ENCODE results near the gene MTCL3.

The MTCL3 gene

DNA sequence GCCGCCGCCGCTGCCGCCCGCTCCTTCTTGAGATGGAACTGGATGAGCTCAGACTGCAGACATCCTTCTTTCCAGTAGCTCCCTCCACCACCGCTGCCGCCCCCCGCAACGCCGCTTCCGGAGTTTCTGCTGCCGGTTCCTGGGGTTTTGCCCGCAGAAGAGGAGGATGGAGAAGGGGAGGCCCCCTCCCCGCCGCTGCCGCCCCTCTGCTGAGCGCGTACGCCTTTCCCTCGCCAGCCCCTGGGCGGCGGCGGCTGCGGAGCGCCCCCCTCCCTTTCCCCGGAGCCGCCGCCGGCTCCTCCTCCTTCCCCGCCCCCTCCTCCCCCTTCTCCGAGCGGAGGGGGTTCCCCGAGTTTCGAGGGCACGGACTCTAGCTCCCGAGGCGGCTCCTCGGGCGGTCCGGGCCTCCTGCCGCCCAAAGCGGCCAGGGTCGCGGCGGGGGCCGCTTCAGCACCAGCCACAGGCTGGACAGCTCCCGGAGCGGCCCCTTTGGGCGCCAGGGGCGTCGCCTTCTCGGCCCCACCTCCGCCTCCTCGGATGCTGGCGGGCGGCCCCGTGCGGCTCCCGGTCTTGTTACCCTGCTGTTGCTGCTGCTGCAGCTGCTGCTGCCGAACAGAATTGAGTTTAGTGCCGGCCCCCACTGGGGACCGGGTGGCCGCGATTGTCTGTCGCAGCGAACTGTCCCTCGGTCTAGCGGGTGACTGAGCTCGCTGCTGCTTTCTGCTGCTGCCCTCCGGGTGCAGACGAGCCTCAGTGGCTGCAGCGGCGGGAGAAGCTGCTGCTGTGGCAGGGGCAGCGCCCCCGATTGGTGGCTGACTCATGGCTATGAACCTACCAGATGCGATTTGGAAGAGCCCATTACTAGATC is 3.1 kb downstream of the MTCL3 start (continued):
- TF ChIP-seq, protein P1, sequence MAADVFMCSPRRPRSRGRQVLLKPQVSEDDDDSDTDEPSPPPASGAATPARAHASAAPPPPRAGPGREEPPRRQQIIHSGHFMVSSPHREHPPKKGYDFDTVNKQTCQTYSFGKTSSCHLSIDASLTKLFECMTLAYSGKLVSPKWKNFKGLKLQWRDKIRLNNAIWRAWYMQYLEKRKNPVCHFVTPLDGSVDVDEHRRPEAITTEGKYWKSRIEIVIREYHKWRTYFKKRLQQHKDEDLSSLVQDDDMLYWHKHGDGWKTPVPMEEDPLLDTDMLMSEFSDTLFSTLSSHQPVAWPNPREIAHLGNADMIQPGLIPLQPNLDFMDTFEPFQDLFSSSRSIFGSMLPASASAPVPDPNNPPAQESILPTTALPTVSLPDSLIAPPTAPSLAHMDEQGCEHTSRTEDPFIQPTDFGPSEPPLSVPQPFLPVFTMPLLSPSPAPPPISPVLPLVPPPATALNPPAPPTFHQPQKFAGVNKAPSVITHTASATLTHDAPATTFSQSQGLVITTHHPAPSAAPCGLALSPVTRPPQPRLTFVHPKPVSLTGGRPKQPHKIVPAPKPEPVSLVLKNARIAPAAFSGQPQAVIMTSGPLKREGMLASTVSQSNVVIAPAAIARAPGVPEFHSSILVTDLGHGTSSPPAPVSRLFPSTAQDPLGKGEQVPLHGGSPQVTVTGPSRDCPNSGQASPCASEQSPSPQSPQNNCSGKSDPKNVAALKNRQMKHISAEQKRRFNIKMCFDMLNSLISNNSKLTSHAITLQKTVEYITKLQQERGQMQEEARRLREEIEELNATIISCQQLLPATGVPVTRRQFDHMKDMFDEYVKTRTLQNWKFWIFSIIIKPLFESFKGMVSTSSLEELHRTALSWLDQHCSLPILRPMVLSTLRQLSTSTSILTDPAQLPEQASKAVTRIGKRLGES (CRISPR knock-in tag; IDR thresholded peaks at IDR 0.05; ENCODE audit: borderline replicate concordance) = no peak
- TF ChIP-seq ZNF253 (CRISPR knock-in tag; IDR thresholded peaks at IDR 0.05; ENCODE audit: borderline replicate concordance) (no peak), NFE2L1 (CRISPR knock-in tag; IDR thresholded peaks at IDR 0.05; ENCODE audit: borderline replicate concordance) (no peak), ASH2L (IDR thresholded peaks at IDR 0.05; ENCODE audit: insufficient read length, low read depth, low read length) (no peak), NFKBIZ (CRISPR knock-in tag; IDR thresholded peaks at IDR 0.05) (no peak), HNRNPUL1 (IDR thresholded peaks at IDR 0.05; ENCODE audit: low read depth, low read length) (no peak), NFATC3 (CRISPR knock-in tag; IDR thresholded peaks at IDR 0.05) (no peak), THYN1 (CRISPR knock-in tag; IDR thresholded peaks at IDR 0.05; ENCODE audit: borderline replicate concordance, low read depth) (no peak), TBX3 (IDR thresholded peaks at IDR 0.05; ENCODE audit: borderline replicate concordance) (no peak), RFX5 (IDR thresholded peaks at IDR 0.05; ENCODE audit: low read depth, low read length) (no peak), ELF1 (CRISPR knock-in tag; IDR thresholded peaks at IDR 0.05) (no peak), SMAD3 (CRISPR knock-in tag; IDR thresholded peaks at IDR 0.05) (peak; percentile 81), KLF6 (CRISPR knock-in tag; IDR thresholded peaks at IDR 0.05) (peak; percentile 97), ZNF432 (CRISPR knock-in tag; IDR thresholded peaks at IDR 0.05; ENCODE audit: borderline replicate concordance) (no peak), ESRRA (CRISPR knock-in tag; IDR thresholded peaks at IDR 0.05; ENCODE audit: low read depth) (0 out of 2 replicates have a peak, but pooled peaks have one; percentile 29), ZNF746 (CRISPR knock-in tag; IDR thresholded peaks at IDR 0.05) (no peak), SIX1 (CRISPR knock-in tag; IDR thresholded peaks at IDR 0.05; ENCODE audit: borderline replicate concordance) (0 out of 2 replicates have a peak, but pooled peaks have one; percentile 24)
- TF ChIP-seq, protein P2, sequence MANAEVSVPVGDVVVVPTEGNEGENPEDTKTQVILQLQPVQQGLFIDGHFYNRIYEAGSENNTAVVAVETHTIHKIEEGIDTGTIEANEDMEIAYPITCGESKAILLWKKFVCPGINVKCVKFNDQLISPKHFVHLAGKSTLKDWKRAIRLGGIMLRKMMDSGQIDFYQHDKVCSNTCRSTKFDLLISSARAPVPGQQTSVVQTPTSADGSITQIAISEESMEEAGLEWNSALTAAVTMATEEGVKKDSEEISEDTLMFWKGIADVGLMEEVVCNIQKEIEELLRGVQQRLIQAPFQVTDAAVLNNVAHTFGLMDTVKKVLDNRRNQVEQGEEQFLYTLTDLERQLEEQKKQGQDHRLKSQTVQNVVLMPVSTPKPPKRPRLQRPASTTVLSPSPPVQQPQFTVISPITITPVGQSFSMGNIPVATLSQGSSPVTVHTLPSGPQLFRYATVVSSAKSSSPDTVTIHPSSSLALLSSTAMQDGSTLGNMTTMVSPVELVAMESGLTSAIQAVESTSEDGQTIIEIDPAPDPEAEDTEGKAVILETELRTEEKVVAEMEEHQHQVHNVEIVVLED (CRISPR knock-in tag; IDR thresholded peaks at IDR 0.05; ENCODE audit: borderline replicate concordance) = no peak
- TF ChIP-seq, protein P3, sequence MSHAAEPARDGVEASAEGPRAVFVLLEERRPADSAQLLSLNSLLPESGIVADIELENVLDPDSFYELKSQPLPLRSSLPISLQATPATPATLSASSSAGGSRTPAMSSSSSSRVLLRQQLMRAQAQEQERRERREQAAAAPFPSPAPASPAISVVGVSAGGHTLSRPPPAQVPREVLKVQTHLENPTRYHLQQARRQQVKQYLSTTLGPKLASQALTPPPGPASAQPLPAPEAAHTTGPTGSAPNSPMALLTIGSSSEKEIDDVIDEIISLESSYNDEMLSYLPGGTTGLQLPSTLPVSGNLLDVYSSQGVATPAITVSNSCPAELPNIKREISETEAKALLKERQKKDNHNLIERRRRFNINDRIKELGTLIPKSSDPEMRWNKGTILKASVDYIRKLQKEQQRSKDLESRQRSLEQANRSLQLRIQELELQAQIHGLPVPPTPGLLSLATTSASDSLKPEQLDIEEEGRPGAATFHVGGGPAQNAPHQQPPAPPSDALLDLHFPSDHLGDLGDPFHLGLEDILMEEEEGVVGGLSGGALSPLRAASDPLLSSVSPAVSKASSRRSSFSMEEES (CRISPR knock-in tag; IDR thresholded peaks at IDR 0.05) = peak; percentile 71
- TF ChIP-seq, protein P4, sequence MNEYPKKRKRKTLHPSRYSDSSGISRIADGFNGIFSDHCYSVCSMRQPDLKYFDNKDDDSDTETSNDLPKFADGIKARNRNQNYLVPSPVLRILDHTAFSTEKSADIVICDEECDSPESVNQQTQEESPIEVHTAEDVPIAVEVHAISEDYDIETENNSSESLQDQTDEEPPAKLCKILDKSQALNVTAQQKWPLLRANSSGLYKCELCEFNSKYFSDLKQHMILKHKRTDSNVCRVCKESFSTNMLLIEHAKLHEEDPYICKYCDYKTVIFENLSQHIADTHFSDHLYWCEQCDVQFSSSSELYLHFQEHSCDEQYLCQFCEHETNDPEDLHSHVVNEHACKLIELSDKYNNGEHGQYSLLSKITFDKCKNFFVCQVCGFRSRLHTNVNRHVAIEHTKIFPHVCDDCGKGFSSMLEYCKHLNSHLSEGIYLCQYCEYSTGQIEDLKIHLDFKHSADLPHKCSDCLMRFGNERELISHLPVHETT (CRISPR knock-in tag; conservative IDR thresholded peaks at IDR 0.05) = 0 out of 2 replicates have a peak, but pooled peaks have one; percentile 38
- TF ChIP-seq, protein P5, sequence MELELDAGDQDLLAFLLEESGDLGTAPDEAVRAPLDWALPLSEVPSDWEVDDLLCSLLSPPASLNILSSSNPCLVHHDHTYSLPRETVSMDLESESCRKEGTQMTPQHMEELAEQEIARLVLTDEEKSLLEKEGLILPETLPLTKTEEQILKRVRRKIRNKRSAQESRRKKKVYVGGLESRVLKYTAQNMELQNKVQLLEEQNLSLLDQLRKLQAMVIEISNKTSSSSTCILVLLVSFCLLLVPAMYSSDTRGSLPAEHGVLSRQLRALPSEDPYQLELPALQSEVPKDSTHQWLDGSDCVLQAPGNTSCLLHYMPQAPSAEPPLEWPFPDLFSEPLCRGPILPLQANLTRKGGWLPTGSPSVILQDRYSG (CRISPR knock-in tag; IDR thresholded peaks at IDR 0.05) = peak; percentile 70; the same call in 1 of the 2 replicates

Measured in HepG2 (cell line).